ENCODE results near the gene ANKH.
A peak's percentile ranks its signal among the peaks of the same experiment; 100 is the strongest.
"Not testable (repeated sequence)": the region's sequence is repeated elsewhere in the genome, so short reads cannot be mapped to it uniquely, and the experiment has no call there.

ANKH gene

GRCh38 chr5:14853685-14854084 is 17.9 kb downstream of the ANKH start:
- DNase-seq: no peak

- DNase-seq: no peak
Measured at GRCh38 chr5:14852779-14853178, 18.8 kb downstream of the ANKH start.

GRCh38 chr5:14851999-14852526 is 19.5 kb downstream of the ANKH start:
- no peak for DNase-seq

GRCh38 chr5:14851597-14851996 is 20.0 kb downstream of the ANKH start:
- DNase-seq: no peak

GRCh38 chr5:14851050-14851419 is 20.5 kb downstream of the ANKH start:
- no peak for DNase-seq

GRCh38 chr5:14850419-14851049 is 21.0 kb downstream of the ANKH start:
- no peak for DNase-seq

GRCh38 chr5:14849516-14850294 is 21.9 kb downstream of the ANKH start:
- DNase-seq: no peak

GRCh38 chr5:14848942-14849341 is 22.6 kb downstream of the ANKH start:
- not testable (repeated sequence) for DNase-seq

GRCh38 chr5:14848385-14848784 is 23.2 kb downstream of the ANKH start:
- no peak for DNase-seq

GRCh38 chr5:14847471-14847870 is 24.1 kb downstream of the ANKH start:
- DNase-seq: no peak

- peak; percentile 10 for DNase-seq
Measured at GRCh38 chr5:14842117-14842516, 29.5 kb downstream of the ANKH start.

- no peak for DNase-seq
Measured at GRCh38 chr5:14840624-14841023, 31.0 kb downstream of the ANKH start.

- DNase-seq: no peak
Measured at GRCh38 chr5:14838396-14839319, 32.9 kb downstream of the ANKH start.

GRCh38 chr5:14837423-14838122 is 34.0 kb downstream of the ANKH start:
- DNase-seq: not testable (repeated sequence)

- no peak for DNase-seq
Measured at GRCh38 chr5:14834584-14835550, 36.7 kb downstream of the ANKH start.

GRCh38 chr5:14834062-14834461 is 37.5 kb downstream of the ANKH start:
- DNase-seq: no peak

- DNase-seq: no peak
Measured at GRCh38 chr5:14831006-14831338, 40.6 kb downstream of the ANKH start.

GRCh38 chr5:14830210-14831005 is 41.2 kb downstream of the ANKH start:
- no peak for DNase-seq

GRCh38 chr5:14829396-14829795 is 42.2 kb downstream of the ANKH start:
- DNase-seq: no peak

GRCh38 chr5:14826714-14827113 is 44.9 kb downstream of the ANKH start:
- DNase-seq: no peak

GRCh38 chr5:14825977-14826376 is 45.6 kb downstream of the ANKH start:
- DNase-seq: no peak

Measured in CD4-positive, alpha-beta T cell treated with Interleukin-17A for 4 hours (primary cell).